Skeletal muscle satellite cell (primary cell): Measurements from ENCODE around the gene TTI1.
"Not testable (repeated sequence)": the region's sequence is repeated elsewhere in the genome, so short reads cannot be mapped to it uniquely, and the experiment has no call there.

Experiments used
- H3K27me3 ChIP-seq: 2 replicates; pipeline ENCODE4 v1.7.0; 2013; ENCODE audit warnings: low read length; ENCODE audit not compliant: control insufficient read depth, insufficient read depth
- H3K36me3 ChIP-seq: 2 replicates; pipeline ENCODE4 v1.7.0; 2013; ENCODE audit warnings: mild to moderate bottlenecking, control low read depth, low read length; ENCODE audit not compliant: insufficient read depth
- H3K4me1 ChIP-seq: 2 replicates; pipeline ENCODE4 v1.7.0; 2013; ENCODE audit warnings: low read length; ENCODE audit not compliant: control insufficient read depth, insufficient read depth
- H3K4me2 ChIP-seq: 2 replicates; pipeline ENCODE4 v1.7.0; 2013; ENCODE audit warnings: mild to moderate bottlenecking, low read length
- H3K4me3 ChIP-seq: 2 replicates; pipeline ENCODE4 v1.7.0; 2013; ENCODE audit warnings: low read length
- H3K9ac ChIP-seq: 2 replicates; pipeline ENCODE4 v1.7.0; 2013; ENCODE audit warnings: mild to moderate bottlenecking, low read depth, low read length, moderate library complexity
- H3K9me3 ChIP-seq: replicated peaks from 2 replicates; pipeline ENCODE4 v1.7.0; 2013; ENCODE audit warnings: mild to moderate bottlenecking, control low read depth, low read length

Gene TTI1

GRCh38 chr20:38031957-38032356 lies 1.3 kb downstream of the TTI1 start:
- Histone ChIP-seq H3K4me3 (peak overlapping the region; percentile 95), H3K9me3 (no peaks in the 10 kb centered on the region), H3K27me3 (no peaks in the 10 kb centered on the region), H3K36me3 (peaks cover 15% of the 10 kb centered on the region), H3K4me1 (peaks cover 20% of the 10 kb centered on the region), H3K4me2 (peak overlapping the region; percentile 81), H3K9ac (peak overlapping the region; percentile 97)

GRCh38 chr20:38029453-38029852 lies 3.8 kb downstream of the TTI1 start:
- no peak overlapping the region for H3K4me3 ChIP-seq
- H3K27me3 ChIP-seq, result no peaks in the 10 kb centered on the region
- no peak overlapping the region for H3K9ac ChIP-seq
- no peaks in the 10 kb centered on the region for H3K36me3 ChIP-seq
- H3K4me2 ChIP-seq, result no peak overlapping the region
- H3K4me1 ChIP-seq, result peaks cover 15% of the 10 kb centered on the region
- no peaks in the 10 kb centered on the region for H3K9me3 ChIP-seq

- Histone ChIP-seq H3K4me3 (peak overlapping the region; percentile 14), H3K9ac (peak overlapping the region; percentile 6), H3K27me3 (no peaks in the 10 kb centered on the region), H3K36me3 (no peaks in the 10 kb centered on the region), H3K9me3 (no peaks in the 10 kb centered on the region), H3K4me2 (peak overlapping the region; percentile 72), H3K4me1 (peaks cover 35% of the 10 kb centered on the region)
Measured at GRCh38 chr20:38024496-38024895, 8.8 kb downstream of the TTI1 start.

GRCh38 chr20:38023181-38024001 lies 9.9 kb downstream of the TTI1 start:
- Histone ChIP-seq H3K4me2 (peak overlapping the region; percentile 72), H3K4me1 (peaks cover 35% of the 10 kb centered on the region), H3K4me3 (peak overlapping the region; percentile 49), H3K36me3 (peaks cover 4% of the 10 kb centered on the region), H3K9me3 (no peaks in the 10 kb centered on the region), H3K9ac (peak overlapping the region; percentile 6), H3K27me3 (no peaks in the 10 kb centered on the region)

- Histone ChIP-seq H3K36me3 (peaks cover 19% of the 10 kb centered on the region), H3K9ac (no peak overlapping the region), H3K4me2 (no peak overlapping the region), H3K4me1 (peaks cover 35% of the 10 kb centered on the region), H3K4me3 (no peak overlapping the region), H3K27me3 (no peaks in the 10 kb centered on the region), H3K9me3 (no peaks in the 10 kb centered on the region)
Measured at GRCh38 chr20:38021087-38021772, 12.0 kb downstream of the TTI1 start.

- peaks cover 20% of the 10 kb centered on the region for H3K4me1 ChIP-seq
- H3K9me3 ChIP-seq, result no peaks in the 10 kb centered on the region
- H3K4me3 ChIP-seq, result no peak overlapping the region
- peaks cover 24% of the 10 kb centered on the region for H3K36me3 ChIP-seq
- no peak overlapping the region for H3K9ac ChIP-seq
- no peaks in the 10 kb centered on the region for H3K27me3 ChIP-seq
- H3K4me2 ChIP-seq, result no peak overlapping the region
Measured at GRCh38 chr20:38018385-38018784, 14.9 kb downstream of the TTI1 start.

GRCh38 chr20:38017959-38018358 lies 15.3 kb downstream of the TTI1 start:
- Histone ChIP-seq H3K4me1 (peaks cover 16% of the 10 kb centered on the region), H3K36me3 (peaks cover 27% of the 10 kb centered on the region), H3K4me2 (no peak overlapping the region), H3K27me3 (no peaks in the 10 kb centered on the region), H3K4me3 (no peak overlapping the region), H3K9me3 (no peaks in the 10 kb centered on the region), H3K9ac (no peak overlapping the region)

- Histone ChIP-seq H3K9ac (no peak overlapping the region), H3K4me1 (no peaks in the 10 kb centered on the region), H3K4me3 (no peak overlapping the region), H3K36me3 (peaks cover 50% of the 10 kb centered on the region), H3K4me2 (no peak overlapping the region), H3K9me3 (no peaks in the 10 kb centered on the region), H3K27me3 (no peaks in the 10 kb centered on the region)
Measured at GRCh38 chr20:38013887-38014286, 19.4 kb downstream of the TTI1 start.

GRCh38 chr20:38012332-38012731 lies 20.9 kb downstream of the TTI1 start:
- Histone ChIP-seq H3K9me3 (no peaks in the 10 kb centered on the region), H3K27me3 (no peaks in the 10 kb centered on the region)

GRCh38 chr20:38011696-38012095 lies 21.6 kb downstream of the TTI1 start:
- Histone ChIP-seq H3K4me2 (no peak overlapping the region), H3K4me1 (no peaks in the 10 kb centered on the region), H3K27me3 (no peaks in the 10 kb centered on the region), H3K9me3 (no peaks in the 10 kb centered on the region), H3K36me3 (peaks cover 31% of the 10 kb centered on the region), H3K9ac (no peak overlapping the region), H3K4me3 (no peak overlapping the region)

More at GRCh38 chr20:38012332-38012731, 20.9 kb downstream of the TTI1 start:
- H3K4me1 ChIP-seq, result no peaks in the 10 kb centered on the region
- H3K36me3 ChIP-seq, result peaks cover 36% of the 10 kb centered on the region
- H3K4me2 ChIP-seq, result no peak overlapping the region
- no peak overlapping the region for H3K4me3 ChIP-seq
- no peak overlapping the region for H3K9ac ChIP-seq

GRCh38 chr20:38009416-38009815 lies 23.8 kb downstream of the TTI1 start:
- not testable (repeated sequence) for H3K4me2 ChIP-seq, H3K4me1 ChIP-seq, H3K27me3 ChIP-seq, H3K9ac ChIP-seq, H3K9me3 ChIP-seq, H3K4me3 ChIP-seq
- H3K36me3 ChIP-seq, result peaks cover 31% of the 10 kb centered on the region
